GM21786 (cell line): ENCODE results near the gene CFAP92.

Experiments used
- ATAC-seq: cut with Tn5 transposase; IDR thresholded peaks from one replicate; pipeline ENCODE4 v1.9.1; 2021; ENCODE audit not compliant: unreplicated experiment

The CFAP92 gene

DNA sequence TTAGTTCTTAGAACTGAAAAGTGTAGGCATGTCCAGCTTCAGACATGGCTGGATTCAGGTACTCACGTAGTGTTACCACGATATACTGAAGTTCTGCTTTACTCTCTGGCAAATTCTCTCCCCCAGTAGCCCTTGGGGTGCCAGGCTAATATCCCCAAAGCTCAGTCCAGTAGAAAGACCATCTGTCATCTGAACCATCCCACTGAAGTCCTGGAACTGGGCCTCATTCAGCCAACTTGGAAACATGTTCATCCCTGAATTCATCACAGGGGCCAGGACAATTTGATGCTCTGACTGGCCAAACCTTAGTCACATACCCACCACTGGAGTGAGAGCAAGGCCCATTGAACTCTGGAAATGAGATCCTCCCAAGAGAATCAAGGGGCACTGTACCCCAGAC is 15.4 kb upstream of the CFAP92 start:
- no peak for ATAC-seq

DNA sequence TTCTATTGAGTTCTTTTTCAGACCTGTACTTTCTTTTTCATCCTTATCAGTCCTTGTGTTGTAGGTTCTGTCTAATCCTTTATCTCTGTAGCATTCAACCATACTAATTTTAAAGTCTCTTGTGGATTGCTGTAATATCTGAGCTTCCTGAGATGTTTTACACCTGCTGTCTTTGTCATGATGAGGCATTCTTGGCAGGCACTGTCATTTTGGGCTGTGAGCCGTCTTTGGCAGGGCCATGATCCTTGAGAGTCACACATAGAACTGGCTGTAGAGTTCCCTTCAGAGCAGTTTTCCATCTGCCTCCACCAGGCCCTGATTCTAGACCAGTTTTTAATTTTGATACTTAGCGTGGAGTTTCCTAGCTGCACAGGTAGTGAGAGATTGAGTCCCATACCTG is 13.9 kb upstream of the CFAP92 start:
- no peak for ATAC-seq

DNA sequence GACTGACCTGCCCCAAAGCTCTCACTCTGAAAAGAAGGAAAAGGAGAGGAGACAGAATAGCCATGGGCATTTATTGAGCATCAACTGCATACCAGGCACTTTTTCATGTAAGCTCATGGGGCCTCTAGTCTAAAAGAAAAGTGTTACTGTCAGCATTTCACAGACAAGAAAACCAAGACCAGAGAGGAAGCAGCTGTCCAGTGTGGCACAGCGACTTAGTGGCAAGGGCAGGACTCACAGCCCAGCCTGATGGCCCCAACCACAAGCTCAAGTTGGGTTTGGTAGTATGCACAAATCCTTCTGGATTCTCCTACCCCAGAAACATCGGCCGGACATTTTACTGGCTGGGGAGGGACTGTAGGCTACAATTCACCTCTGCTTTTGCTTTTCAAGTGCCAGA is 13.0 kb upstream of the CFAP92 start:
- ATAC-seq, result no peak

DNA sequence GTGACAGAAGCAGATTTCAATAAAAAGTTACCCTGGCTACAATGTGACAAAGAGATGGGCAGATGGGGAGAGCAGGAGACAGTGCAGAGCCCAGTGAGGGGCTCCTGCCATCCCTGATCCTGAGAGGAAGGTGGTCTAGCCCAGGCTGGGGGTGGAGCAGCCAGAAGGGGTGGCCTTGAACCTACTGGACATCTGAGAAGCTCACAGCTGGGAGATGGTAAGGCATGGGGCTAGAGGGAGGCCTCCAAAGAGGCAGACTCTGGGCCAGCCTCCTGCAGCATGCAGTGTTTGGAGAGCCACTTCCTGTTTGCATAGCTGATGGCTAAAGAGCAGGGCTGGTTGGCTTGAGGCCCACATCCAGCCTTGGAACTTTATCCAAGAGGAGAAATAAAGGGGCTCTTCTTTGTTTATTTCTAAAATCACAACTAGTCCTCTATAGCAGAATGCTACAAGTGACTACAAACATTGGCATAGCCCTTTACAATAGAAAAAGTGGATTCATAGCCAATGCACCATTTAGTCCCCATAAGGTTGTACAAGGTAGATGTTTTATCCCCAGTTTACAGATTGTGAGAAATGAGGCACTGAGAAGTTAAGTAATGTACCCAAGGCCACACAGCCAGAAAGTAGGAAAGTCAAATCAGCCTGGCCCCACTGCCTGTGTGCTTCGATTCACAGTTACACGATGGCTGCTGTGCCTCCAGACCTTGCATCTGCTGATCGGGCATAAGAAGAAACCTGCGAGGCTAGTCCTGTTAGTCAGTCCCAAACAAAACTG is 11.8 kb upstream of the CFAP92 start:
- ATAC-seq, result no peak

DNA sequence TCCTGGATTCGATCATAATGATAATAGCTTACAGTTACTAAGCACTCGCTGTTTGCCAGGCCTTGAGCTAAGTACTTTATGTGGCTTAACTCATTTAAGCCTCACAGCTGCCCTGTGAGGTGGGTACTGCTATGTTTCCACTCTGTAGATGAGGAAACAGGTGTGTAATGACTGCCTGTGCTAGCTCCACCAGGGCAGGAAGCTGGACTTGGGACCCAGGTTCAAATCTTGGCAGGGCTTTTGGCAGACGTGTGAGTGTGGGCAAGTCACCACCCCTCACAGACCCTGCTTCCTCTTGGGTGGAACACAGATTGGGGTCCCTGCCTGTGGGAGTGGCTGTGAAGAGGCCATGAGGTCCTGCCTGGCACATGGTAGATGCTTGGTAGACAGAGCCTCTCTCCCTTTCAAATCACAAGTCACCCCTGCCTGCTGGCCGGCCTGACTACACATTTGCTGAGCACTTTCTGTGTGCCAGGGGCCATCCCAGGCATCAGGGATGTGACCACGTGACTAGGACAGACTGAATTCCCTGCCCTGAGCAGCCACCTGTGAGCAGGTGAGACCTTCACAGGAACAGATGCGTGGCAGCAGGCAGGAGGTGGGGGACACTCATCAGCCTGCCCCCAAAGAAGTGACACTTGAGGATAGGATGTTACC is 10.9 kb upstream of the CFAP92 start:
- ATAC-seq, result no peak

DNA sequence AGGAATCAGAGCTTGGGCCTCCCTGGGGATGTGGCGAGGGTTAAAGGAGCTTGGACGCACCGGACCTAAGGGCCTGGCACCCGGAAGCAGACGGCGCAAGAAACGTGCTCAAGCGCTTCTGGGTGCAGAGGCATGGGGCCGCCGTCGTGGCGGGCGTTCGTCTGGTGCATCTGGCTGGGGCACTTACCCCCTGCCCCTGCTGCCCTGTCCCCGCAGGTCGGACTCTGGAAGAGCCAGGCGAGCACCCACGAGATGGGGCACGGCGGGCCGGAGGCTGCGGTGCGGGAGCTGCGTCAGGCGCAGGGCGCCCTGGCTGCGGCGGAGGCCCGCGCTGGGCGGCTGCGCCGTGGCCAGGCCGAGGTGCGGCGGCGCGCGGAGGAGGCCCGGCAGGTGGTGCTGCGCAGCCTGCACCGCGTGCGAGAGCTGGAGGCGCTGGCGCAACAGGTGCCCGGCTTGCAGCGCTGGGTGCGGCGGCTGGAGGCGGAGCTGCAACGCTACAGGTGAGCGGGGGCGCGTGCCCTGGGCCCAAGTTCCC is 9.8 kb upstream of the CFAP92 start:
- ATAC-seq, result no peak

DNA sequence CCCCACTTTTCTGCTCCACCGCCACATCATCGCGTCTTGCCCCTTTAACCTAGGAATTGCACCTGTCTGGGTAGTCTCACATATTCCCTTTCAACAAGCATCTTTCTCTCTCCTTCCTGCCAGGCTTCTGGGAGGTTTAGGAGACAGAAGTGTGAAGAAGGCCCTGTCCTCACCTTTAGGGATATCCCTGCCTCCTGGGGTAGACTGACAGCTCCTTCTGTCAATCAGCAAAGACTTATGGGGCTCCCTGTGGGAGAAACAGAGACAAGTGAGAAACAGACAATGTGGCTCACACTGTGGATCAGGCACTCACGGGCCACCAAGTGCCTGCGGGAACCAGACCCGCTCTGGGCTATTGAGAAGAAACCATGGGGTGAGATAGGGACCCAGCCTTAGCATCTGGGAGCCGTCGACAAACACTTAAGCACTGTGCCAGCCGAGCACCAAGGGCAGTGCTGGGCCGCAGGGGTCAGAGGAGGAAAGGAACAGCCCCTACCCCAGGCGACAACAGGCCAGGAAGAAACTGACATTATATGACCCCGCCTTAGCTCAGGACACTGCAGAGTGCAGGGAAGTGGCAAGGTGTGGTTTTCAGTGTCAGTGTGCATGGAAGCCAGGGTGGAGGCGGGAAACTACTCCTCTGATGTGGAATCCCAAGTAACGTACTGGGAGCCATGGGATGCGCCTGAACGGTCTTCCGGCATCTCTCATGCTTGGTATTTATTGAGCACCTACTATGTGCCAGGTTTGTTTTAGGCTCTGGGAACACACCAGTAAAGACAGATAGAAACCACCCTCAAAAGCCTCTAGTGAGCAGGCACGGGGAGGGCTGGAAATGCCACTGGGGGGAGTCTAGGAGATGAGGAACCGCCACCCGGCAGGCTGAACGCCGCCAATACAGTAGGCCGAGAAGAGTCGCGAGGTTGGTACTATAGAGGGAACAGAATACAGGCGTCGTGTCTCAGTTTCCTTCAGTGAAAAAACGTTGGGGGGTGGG is 9.0 kb upstream of the CFAP92 start:
- no peak for ATAC-seq

DNA sequence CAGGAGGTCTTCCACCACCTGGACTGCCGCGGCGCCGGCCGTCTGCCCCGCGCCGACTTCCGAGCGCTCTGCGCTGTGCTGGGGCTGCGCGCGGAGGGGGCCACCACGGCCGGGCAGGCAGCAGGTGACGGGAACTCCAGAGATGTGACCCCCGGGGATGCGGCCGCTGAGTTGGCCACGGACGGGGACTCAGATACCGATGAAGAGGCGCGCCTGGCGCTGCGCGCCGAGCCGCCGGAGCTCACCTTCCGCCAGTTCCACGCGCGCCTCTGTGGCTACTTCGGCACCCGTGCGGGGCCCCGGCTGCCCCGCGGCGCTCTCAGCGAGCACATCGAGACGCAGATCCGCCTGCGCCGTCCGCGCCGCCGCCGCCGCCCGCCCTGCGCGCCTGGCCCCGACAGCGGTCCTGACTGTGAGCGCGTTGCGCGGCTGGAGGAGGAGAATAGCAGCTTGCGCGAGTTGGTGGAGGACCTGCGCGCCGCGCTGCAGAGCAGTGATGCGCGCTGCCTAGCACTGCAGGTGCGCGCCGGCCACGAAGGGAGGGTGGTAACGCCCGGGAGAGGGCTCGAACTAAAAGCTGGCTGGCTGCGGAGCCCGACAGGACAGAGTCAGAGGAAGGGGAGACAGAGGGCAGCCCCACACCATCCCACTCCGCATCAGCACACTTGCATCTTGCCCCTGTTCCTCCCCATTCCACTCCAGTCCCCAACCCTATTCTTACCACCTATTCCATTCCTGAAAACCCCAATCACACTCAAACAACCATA is 8.1 kb upstream of the CFAP92 start:
- no peak for ATAC-seq

DNA sequence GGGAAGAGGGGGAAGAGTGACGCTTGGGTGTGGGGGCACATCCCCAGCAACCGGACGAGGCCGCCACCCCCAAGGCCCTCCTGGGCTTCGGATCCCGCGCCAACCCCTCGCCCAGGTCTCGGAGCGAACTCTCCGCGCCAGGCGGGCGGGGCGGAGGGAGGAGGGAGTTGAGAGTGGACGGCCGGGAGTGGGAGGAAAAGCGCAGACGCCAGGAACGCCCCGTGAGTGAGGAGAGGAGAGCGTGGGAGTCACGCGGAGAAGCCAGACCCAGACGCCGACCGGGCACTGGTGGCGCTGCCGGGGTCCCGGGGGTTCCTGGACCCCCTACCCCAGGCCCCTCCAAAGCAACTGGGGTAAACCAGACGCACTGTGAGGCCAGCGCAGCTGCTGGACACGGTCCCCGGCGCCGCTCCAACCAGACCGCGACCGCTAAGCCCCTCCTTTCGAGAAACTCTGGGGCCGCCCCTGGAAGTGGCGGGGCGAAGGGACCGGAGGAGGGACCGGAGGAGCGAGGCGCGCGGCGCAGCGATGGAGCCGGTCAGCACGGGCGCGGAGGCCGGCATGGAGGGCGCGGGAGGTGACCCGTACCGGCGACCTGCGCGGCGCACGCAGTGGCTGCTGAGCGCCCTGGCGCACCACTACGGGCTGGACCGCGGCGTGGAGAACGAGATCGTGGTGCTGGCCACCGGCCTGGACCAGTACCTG is 7.4 kb upstream of the CFAP92 start, which contains the start of gene EFCC1:
EFCC1 (plus strand) TSS at position 204 of the 705 bp plus-strand sequence; CDS start at position 529, 325 bp downstream.
- ATAC-seq, result no peak

DNA sequence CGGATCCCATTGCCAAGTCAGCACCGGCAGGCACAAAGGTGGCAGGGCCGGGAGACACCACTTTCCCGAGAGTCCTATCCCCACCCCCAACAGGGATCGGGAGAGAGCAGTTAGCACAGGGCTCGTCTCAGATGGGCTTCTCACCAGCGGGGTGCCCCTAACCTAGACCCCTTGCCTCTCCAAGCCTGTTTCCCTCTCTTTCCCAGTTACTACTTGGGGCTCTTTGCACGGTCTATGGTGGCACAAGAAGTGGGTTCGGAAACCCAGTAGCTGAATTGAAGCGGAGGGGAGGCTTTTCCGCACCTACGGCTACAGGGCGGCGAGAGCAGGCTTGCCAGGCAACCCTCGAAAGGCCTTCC is 6.8 kb upstream of the CFAP92 start:
- ATAC-seq, result no peak

DNA sequence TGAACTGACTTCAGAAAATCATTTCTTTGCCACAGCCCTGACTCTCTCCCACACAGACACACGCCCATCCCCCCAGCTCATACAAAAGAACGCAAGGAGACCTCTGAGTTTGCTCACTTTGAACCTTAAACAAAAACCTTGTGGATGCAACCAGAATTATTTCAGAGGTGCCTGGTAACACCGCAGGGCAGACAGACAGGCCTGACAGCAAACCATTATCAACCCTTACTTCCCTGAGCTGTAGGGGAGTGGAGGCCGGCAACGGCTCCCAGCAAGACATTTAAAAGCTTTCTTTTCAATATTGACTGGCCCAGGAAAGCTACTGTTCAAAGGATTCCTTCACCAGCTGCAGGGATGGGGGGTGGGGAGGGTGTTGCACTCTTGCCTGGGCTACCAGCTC is 5.2 kb upstream of the CFAP92 start:
- ATAC-seq, result no peak

DNA sequence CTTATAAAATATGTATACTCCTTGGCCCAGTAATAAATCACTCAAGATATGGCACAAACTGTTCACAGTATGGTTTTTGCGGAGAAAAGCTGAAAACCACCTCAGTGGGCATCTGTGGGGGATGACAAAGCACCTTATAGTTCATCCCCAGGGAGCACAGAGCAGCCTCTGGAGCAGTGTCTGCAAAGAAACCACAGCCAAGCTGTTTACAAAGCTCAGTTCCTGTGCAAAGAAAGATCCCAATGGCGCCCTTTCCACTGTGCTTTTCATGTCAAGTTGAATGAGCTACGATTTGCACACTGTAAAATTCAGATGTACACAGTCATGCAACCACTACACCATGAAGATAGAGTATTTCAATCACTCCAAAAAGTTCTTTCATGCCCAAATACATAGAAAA is 4.7 kb upstream of the CFAP92 start:
- ATAC-seq, result no peak

DNA sequence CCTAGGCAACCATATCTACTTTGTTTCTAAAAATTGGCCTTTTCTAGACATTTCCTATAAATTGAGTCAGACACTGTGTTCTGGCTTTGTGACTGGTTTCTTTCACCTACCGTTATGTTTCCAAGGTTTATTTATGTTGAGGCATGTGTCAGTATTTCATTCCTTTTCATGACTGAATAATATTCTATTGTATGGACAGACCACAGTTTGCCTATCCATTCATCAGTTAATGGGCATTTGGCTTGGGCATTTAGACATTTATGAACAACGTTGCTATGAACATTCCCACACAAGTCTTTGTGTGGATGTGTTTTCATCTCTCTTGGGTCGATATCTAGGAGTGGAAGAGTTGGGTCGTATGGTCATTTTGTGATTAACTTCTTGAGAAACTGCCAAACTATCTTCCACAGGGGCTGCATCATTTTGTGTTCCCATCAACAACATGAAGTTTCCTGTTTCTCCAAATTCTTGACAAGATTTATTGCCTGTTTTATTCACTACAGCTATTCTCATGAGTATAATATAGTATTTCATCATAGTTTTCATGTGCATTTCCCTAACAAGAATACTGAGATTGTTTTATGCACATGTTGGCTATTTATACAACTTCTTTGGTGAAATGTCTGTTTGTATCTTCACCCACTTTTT is 3.7 kb upstream of the CFAP92 start:
- no peak for ATAC-seq

DNA sequence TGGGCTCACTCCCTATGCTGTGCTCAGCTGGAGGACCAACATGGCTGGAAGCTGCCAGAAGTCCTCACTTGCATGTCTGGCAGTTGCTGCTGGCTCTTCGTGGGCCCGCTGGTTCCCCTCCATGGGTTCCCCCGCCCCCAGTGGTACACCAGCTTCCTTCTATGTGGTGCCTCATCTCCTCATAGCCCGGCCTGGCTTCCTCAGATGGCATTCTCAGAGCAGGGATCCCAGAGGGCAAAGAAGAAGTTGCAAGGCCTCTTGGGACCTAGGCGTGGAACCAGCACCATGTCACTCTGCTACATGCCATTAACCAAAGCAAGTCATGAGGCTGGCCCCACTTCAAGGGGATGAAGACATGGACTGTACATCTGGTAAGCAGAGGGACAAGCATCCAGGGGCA is 2.9 kb upstream of the CFAP92 start:
- no peak for ATAC-seq

DNA sequence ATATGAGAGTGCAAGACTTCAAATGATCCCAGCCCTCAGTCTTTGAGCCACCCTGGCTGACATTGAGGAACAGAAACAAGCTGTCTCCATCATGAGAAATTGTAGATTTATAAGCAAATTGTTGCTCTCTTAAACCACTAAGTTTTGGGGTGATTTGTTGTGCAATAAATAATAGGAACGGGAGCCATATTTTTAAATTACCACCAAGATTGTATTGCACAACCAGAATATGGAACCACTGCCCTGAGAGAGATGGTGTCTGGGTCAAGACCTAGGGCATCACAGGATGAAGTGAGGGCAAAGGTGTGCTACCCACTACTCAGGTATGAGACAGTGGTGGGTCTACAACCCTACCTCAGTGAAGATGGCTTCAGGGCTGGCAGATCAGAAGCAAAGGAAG is 2.3 kb upstream of the CFAP92 start:
- ATAC-seq, result no peak

DNA sequence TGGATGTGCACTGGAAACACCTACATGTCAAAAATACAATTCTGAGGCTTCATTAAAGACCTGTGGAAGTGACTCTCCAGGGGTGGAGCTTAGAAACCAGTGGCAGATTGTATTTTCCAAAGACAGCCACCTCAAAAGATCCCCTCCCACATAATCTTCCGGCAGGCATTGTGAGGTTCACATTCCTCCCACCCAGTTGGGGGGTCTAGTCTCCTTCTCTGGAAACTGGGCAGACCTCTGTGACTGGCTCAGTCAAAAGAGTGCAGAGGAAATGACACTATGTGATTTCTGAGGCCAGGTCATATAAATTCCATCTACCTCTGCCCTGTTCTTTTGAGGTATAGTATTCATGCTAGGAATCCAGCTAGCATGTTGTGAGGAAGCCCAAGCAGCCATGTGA is 1.9 kb upstream of the CFAP92 start:
- ATAC-seq, result no peak

DNA sequence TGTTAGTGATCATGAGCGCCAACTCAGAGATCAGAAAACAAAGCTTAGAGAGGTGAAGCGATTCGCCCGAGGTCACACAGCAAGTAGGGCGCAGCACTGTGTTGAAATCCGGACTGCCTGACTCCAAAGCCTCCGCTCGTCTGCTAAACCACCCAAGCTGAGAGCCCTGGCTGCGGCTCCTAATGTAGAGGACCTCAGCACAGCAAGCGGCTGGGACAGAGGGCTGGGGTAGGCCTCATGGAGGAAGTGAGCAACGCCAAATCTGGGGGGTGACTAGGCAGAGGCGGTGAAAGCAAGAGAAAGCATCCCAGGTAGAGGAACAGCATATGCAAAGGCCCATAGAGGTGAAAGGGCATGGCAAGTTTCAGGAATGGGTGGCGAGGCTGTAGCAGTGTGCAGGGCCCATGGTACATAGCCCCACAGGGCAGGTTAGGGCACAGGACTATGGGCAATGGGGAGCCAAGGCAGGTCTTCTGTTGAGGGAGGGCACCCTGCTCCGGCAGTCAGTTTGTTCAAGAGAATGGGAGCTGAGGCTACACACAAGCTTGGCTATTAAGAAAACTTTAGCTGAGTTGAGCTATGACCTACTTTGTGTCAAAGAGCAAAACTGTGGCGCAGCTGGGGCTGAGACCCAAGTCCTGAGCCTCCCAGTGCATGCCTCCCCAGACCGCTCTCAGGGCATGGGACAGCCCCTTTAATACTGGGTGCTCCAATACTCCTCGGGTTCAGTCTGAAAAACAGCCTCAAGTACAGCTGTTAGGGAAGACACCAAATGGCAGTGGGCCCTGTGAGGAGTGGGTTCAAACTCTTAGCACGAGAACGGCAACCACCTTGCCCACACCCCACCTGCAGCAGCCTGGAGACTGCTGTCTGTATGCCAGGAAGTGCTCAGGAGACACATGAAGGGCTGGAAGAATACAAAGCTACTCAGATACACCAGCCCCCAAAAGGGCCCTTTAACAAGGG is 988 bp upstream of the CFAP92 start:
- no peak for ATAC-seq

DNA sequence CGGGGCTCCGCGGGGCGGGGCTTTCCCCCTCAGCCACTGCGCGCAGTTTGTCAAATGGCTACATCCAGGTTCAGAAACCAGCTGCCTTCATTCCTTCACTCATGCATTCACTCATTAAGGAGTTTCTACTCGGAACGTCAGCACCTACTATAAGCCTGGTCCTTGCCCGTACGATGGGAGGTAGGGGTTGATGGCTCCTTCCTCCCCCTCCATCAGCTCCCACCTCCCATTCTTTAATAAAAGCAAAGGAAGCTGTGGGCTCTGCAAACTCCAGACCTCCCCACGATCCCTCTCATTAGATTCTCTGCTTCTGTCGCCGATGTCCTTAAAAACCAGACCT is 267 bp upstream of the CFAP92 start:
- ATAC-seq, result no peak
